Muscle layer of duodenum (tissue), 2 donors: ENCODE results near the gene OLFML2B.
"Not testable (repeated sequence)": the region's sequence is repeated elsewhere in the genome, so short reads cannot be mapped to it uniquely, and the experiment has no call there.

Experiments used
- H3K27ac ChIP-seq: one replicate; pipeline ENCODE4 v1.7.0; 2013; ENCODE audit warnings: mild to moderate bottlenecking, low read length
- H3K27me3 ChIP-seq: one replicate; pipeline ENCODE4 v1.7.0; 2013; ENCODE audit warnings: low read depth, mild to moderate bottlenecking, control low read depth, low read length
- H3K36me3 ChIP-seq, 2 donors: one replicate each; pipeline ENCODE4 v1.7.0; 2013; ENCODE audit warnings: low read length in 2 of 2, control low read depth in 1 of 2, mild to moderate bottlenecking in 1 of 2; ENCODE audit not compliant: insufficient read depth in 2 of 2, control insufficient read depth in 1 of 2
- H3K4me1 ChIP-seq, 2 donors: one replicate each; pipeline ENCODE4 v1.7.0; 2013; ENCODE audit warnings: low read length in 2 of 2, mild to moderate bottlenecking in 2 of 2, control low read depth in 1 of 2, moderate library complexity in 1 of 2; ENCODE audit not compliant: insufficient read depth in 2 of 2, control insufficient read depth in 1 of 2
- H3K4me3 ChIP-seq, 2 donors: one replicate each; pipeline ENCODE4 v1.7.0; 2013; ENCODE audit warnings: low read length in 2 of 2, low read depth in 1 of 2, mild to moderate bottlenecking in 1 of 2
- H3K9me3 ChIP-seq, 2 donors: one replicate each; pipeline ENCODE4 v1.7.0; 2013; ENCODE audit warnings: low read length in 2 of 2, control low read depth in 1 of 2, mild to moderate bottlenecking in 1 of 2; ENCODE audit not compliant: control insufficient read depth in 1 of 2
- donor health status: healthy.

The OLFML2B gene

GRCh38 chr1:162018418-162018817, 5.3 kb downstream of the OLFML2B start:
- H3K9me3 ChIP-seq: no peaks in the 10 kb centered on the region
- H3K4me1 ChIP-seq: peaks cover 5 to 36% of the 10 kb centered on the region in 2 donors
- H3K36me3 ChIP-seq: peaks cover 0 to 24% of the 10 kb centered on the region in 2 donors
- no peaks in the 10 kb centered on the region for H3K27me3 ChIP-seq
- no peak overlapping the region for H3K4me3 ChIP-seq
- no peak overlapping the region for H3K27ac ChIP-seq

- not testable (repeated sequence) for H3K4me3 ChIP-seq, H3K27me3 ChIP-seq, H3K27ac ChIP-seq, H3K9me3 ChIP-seq
- Histone ChIP-seq H3K4me1 (peaks cover 5 to 38% of the 10 kb centered on the region in 2 donors), H3K36me3 (peaks cover 0 to 28% of the 10 kb centered on the region in 2 donors)
These were observed 5.9 kb downstream of the OLFML2B start for GRCh38 chr1:162017791-162018190.

- H3K4me1 ChIP-seq: peaks cover 5 to 42% of the 10 kb centered on the region in 2 donors
- no peaks in the 10 kb centered on the region for H3K9me3 ChIP-seq
- no peak overlapping the region for H3K27ac ChIP-seq
- peaks cover 0 to 28% of the 10 kb centered on the region in 2 donors for H3K36me3 ChIP-seq
- no peak overlapping the region for H3K4me3 ChIP-seq
- no peaks in the 10 kb centered on the region for H3K27me3 ChIP-seq
These were observed 7.0 kb downstream of the OLFML2B start for GRCh38 chr1:162016631-162017030.

- Histone ChIP-seq H3K27me3 (no peaks in the 10 kb centered on the region), H3K4me3 (no peak overlapping the region), H3K4me1 (peaks cover 5 to 36% of the 10 kb centered on the region in 2 donors), H3K9me3 (no peaks in the 10 kb centered on the region), H3K36me3 (peaks cover 0 to 28% of the 10 kb centered on the region in 2 donors), H3K27ac (no peak overlapping the region)
These were observed 8.5 kb downstream of the OLFML2B start for GRCh38 chr1:162015196-162015595.

- peaks cover 0 to 28% of the 10 kb centered on the region in 2 donors for H3K36me3 ChIP-seq
- H3K27ac ChIP-seq: no peak overlapping the region
- no peak overlapping the region for H3K4me3 ChIP-seq
- H3K4me1 ChIP-seq: peaks cover 5 to 26% of the 10 kb centered on the region in 2 donors
- no peaks in the 10 kb centered on the region for H3K9me3 ChIP-seq
- H3K27me3 ChIP-seq: no peaks in the 10 kb centered on the region
These were observed 9.5 kb downstream of the OLFML2B start for GRCh38 chr1:162014202-162014601.

- Histone ChIP-seq H3K36me3 (peaks cover 0 to 28% of the 10 kb centered on the region in 2 donors), H3K4me1 (peaks cover 0 to 17% of the 10 kb centered on the region in 2 donors), H3K27me3 (no peaks in the 10 kb centered on the region), H3K4me3 (no peak overlapping the region), H3K27ac (no peak overlapping the region), H3K9me3 (no peaks in the 10 kb centered on the region)
These were observed 10.4 kb downstream of the OLFML2B start for GRCh38 chr1:162013289-162013688.

GRCh38 chr1:162011337-162012012, 12.2 kb downstream of the OLFML2B start:
- Histone ChIP-seq H3K9me3 (no peaks in the 10 kb centered on the region), H3K27ac (no peak overlapping the region), H3K36me3 (peaks cover 0 to 15% of the 10 kb centered on the region in 2 donors), H3K4me3 (no peak overlapping the region), H3K27me3 (no peaks in the 10 kb centered on the region), H3K4me1 (peaks cover 0 to 16% of the 10 kb centered on the region in 2 donors)

- no peak overlapping the region for H3K4me3 ChIP-seq
- no peaks in the 10 kb centered on the region for H3K9me3 ChIP-seq
- no peaks in the 10 kb centered on the region for H3K27me3 ChIP-seq
- no peak overlapping the region for H3K27ac ChIP-seq
- H3K4me1 ChIP-seq: peaks cover 0 to 16% of the 10 kb centered on the region in 2 donors
- peaks cover 0 to 17% of the 10 kb centered on the region in 2 donors for H3K36me3 ChIP-seq
These were observed 13.5 kb downstream of the OLFML2B start for GRCh38 chr1:162010175-162010506.

GRCh38 chr1:162009501-162010174, 14.0 kb downstream of the OLFML2B start:
- Histone ChIP-seq H3K4me3 (no peak overlapping the region), H3K9me3 (no peaks in the 10 kb centered on the region), H3K27ac (no peak overlapping the region), H3K36me3 (peaks cover 0 to 19% of the 10 kb centered on the region in 2 donors), H3K4me1 (peaks cover 0 to 16% of the 10 kb centered on the region in 2 donors), H3K27me3 (no peaks in the 10 kb centered on the region)

GRCh38 chr1:162008799-162009198, 14.9 kb downstream of the OLFML2B start:
- Histone ChIP-seq H3K4me1 (peaks cover 0 to 16% of the 10 kb centered on the region in 2 donors), H3K27me3 (no peaks in the 10 kb centered on the region), H3K9me3 (no peaks in the 10 kb centered on the region), H3K4me3 (no peak overlapping the region), H3K27ac (no peak overlapping the region), H3K36me3 (peaks cover 0 to 18% of the 10 kb centered on the region in 2 donors)

GRCh38 chr1:162007466-162007865, 16.2 kb downstream of the OLFML2B start:
- Histone ChIP-seq H3K36me3 (peaks cover 0 to 21% of the 10 kb centered on the region in 2 donors), H3K27ac (no peak overlapping the region)

More at GRCh38 chr1:162007466-162007865, 16.2 kb downstream of the OLFML2B start:
- no peaks in the 10 kb centered on the region for H3K9me3 ChIP-seq
- no peak overlapping the region for H3K4me3 ChIP-seq
- peaks cover 0 to 10% of the 10 kb centered on the region in 2 donors for H3K4me1 ChIP-seq
- no peaks in the 10 kb centered on the region for H3K27me3 ChIP-seq
